DOHH2 (cell line): ENCODE measurements around the gene PGS1.

ENCODE experiments used
- EZH2phosphoT487 ChIP-seq: fragments of 200-600 bp; sonication (generic); IDR thresholded peaks from 2 replicates; pipeline ENCODE4 v1.6.1; 2017; ENCODE audit warnings: borderline replicate concordance, mild to moderate bottlenecking, antibody characterized with exemption, low read length, moderate library complexity, mixed read lengths
- TF ChIP-seq, protein P1 (sequence below): fragments of 200-600 bp; sonication (generic); IDR thresholded peaks from one replicate; pipeline ENCODE4 v1.5.1; 2014; ENCODE audit warnings: antibody characterized with exemption, mild to moderate bottlenecking, low read depth, low read length; ENCODE audit not compliant: poor library complexity, severe bottlenecking

DNA sequence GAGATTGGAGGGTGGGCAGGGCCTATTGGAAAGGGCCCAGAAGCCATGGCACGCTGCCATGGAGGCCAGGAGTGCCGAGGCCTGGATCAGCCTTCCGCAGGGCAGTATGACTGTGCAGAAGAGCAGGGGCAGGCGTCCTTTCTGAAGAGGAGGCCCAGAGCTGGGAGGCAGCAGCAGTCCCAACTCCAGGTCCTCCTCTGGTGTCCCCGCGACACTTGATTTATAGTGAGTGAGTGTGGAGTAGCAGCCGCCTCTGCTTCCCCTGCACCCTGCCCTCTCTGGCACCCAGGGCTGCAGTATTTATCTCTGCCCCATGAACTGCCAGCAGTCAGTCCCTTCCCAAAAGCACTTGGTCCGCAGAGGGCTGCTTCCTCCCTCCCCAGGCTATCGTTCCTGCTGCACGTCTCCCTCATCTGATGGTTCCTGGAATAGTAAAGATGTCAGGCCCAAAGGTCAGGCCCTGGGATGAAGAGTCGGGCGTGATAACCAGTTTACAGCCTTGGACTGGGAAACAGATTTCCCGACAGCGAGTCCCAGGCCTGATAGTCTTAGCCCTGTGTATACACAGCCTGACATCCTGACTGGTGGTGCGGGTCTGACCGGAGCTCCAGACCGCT is 32.9 kb downstream of the PGS1 start:
- TF ChIP-seq, protein P1, sequence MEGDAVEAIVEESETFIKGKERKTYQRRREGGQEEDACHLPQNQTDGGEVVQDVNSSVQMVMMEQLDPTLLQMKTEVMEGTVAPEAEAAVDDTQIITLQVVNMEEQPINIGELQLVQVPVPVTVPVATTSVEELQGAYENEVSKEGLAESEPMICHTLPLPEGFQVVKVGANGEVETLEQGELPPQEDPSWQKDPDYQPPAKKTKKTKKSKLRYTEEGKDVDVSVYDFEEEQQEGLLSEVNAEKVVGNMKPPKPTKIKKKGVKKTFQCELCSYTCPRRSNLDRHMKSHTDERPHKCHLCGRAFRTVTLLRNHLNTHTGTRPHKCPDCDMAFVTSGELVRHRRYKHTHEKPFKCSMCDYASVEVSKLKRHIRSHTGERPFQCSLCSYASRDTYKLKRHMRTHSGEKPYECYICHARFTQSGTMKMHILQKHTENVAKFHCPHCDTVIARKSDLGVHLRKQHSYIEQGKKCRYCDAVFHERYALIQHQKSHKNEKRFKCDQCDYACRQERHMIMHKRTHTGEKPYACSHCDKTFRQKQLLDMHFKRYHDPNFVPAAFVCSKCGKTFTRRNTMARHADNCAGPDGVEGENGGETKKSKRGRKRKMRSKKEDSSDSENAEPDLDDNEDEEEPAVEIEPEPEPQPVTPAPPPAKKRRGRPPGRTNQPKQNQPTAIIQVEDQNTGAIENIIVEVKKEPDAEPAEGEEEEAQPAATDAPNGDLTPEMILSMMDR: no peak
- no peak for TF ChIP-seq EZH2phosphoT487
